Measurements from ENCODE around the gene ESM1. TPM values are rescaled to one million over a fixed set of nuclear protein-coding genes. Genes with fewer than 3 reads are reported as not detected.

The ESM1 gene
- total and polyA plus RNA-seq, 2 of the 8 experiments (the other 6 are each of a cell fraction or from before 2014, with no cell fraction given): not detected

- POLR2A ChIA-PET (ENCODE audit: partially characterized antibody): no interaction called here
- CTCF ChIA-PET (ENCODE audit: partially characterized antibody): interaction anchor here (1.3 to 10.5 kb wide), 2 partner anchors 10 to 42 kb away, joined by 3 to 144 read pairs; no protein-coding TSS in a partner anchor
These were observed 38.2 kb downstream of the ESM1 start for GRCh38 chr5:54947187-54947586.

More at GRCh38 chr5:54947187-54947586, 38.2 kb downstream of the ESM1 start:
- no peak overlapping the region for H2BK120ac ChIP-seq (replicated peaks; ENCODE audit: low read depth, low read length)
- no peak overlapping the region for H3K23ac ChIP-seq (ENCODE audit: insufficient read length)
- no peak overlapping the region for H2AK5ac ChIP-seq (ENCODE audit: low read depth, low read length)
- FAIRE-seq (no peak), DNase-seq (ENCODE audit: low read depth in 1 of 2, low spot score in 2 of 2) (no peak)
- no peak overlapping the region for H2BK12ac ChIP-seq (ENCODE audit: low read depth, low read length)
- no peaks in the 10 kb centered on the region for H3K23me2 ChIP-seq (ENCODE audit: low read depth, low read length)
- H3K18ac ChIP-seq (ENCODE audit: extremely low read depth, low read length): no peak overlapping the region
- no peaks in the 10 kb centered on the region for H3K9me3 ChIP-seq (ENCODE audit: insufficient read depth in 2 of 2, low read depth in 1 of 2, low read length in 1 of 2)
- WGBS, 2 experiments (ENCODE audit: extremely low coverage in 1 of 2, insufficient coverage in 1 of 2, insufficient read length in 1 of 2, insufficient replicate concordance in 2 of 2, low coverage in 1 of 2, low lambda C conversion rate in 2 of 2, missing lambda C conversion rate in 1 of 2): 84% methylated on average over 1 of the region's 1 CpG; no CpG with 5 or more reads in 1 of the 2 experiments
- no peaks in the 10 kb centered on the region for H3K79me2 ChIP-seq (ENCODE audit: control insufficient read depth in 1 of 2, insufficient read depth in 2 of 2, low read length in 2 of 2)
- H3K27ac ChIP-seq (ENCODE audit: low read depth, low read length): no peak overlapping the region
- no peak overlapping the region for H4K91ac ChIP-seq (replicated peaks; ENCODE audit: insufficient read length, low read length)
- no peak overlapping the region for H2BK15ac ChIP-seq (ENCODE audit: low read length)
- H3K9ac ChIP-seq (replicated peaks in 1 of 4; ENCODE audit: extremely low read depth in 1 of 4, low read depth in 3 of 4, low read length in 3 of 4): no peak overlapping the region
- H3K4me3 ChIP-seq (ENCODE audit: extremely low read depth in 1 of 4, insufficient read depth in 2 of 4, low read depth in 3 of 4, low read length in 4 of 4): no peak overlapping the region
- H3K4me2 ChIP-seq (ENCODE audit: insufficient read depth in 1 of 2, low read depth in 2 of 2, low read length in 2 of 2): no peak overlapping the region
- H2BK5ac ChIP-seq (ENCODE audit: low read depth, low read length): no peak overlapping the region
- no peaks in the 10 kb centered on the region for H3K79me1 ChIP-seq (ENCODE audit: low read depth, low read length)
- no peak overlapping the region for H4K8ac ChIP-seq (ENCODE audit: extremely low read depth, insufficient read depth, low read length)
- no peak overlapping the region for H3K14ac ChIP-seq (ENCODE audit: insufficient read length)
- H3K27me3 ChIP-seq (replicated peaks in 1 of 4; ENCODE audit: control insufficient read depth in 3 of 4, extremely low read depth in 1 of 4, insufficient read depth in 3 of 4, low read length in 3 of 4): no peaks in the 10 kb centered on the region
- no peak overlapping the region for H3K56ac ChIP-seq (replicated peaks; ENCODE audit: insufficient read length, low read depth, low read length)
- H3K4ac ChIP-seq (replicated peaks; ENCODE audit: insufficient read length, low read depth, low read length): no peak overlapping the region
- no peak overlapping the region for H4K5ac ChIP-seq (ENCODE audit: insufficient read length, low read depth, low read length)
- no peak overlapping the region for H2AFZ ChIP-seq (ENCODE audit: low read length)
- no peaks in the 10 kb centered on the region; a peak in 1 of 8 replicates for H3K36me3 ChIP-seq (ENCODE audit: control insufficient read depth in 2 of 4, insufficient read depth in 4 of 4, low read length in 3 of 4)
- H2BK20ac ChIP-seq (ENCODE audit: low read length): no peak overlapping the region
- no peaks in the 10 kb centered on the region for H3K4me1 ChIP-seq (replicated peaks in 1 of 4; ENCODE audit: control insufficient read depth in 3 of 4, insufficient read depth in 4 of 4, low read length in 3 of 4)
- no peaks in the 10 kb centered on the region for H4K20me1 ChIP-seq (replicated peaks in 1 of 2; ENCODE audit: control insufficient read depth in 1 of 2, insufficient read depth in 2 of 2, low read length in 2 of 2)
- no peak for TF ChIP-seq KDM5A (IDR thresholded peaks at IDR 0.05; ENCODE audit: low read length)
- TF ChIP-seq RXRA (IDR thresholded peaks at IDR 0.05; ENCODE audit: insufficient read depth, low read depth, low read length): no peak
- no peak for TF ChIP-seq E2F6 (IDR thresholded peaks at IDR 0.05)
- no peak for TF ChIP-seq KDM4A (IDR thresholded peaks at IDR 0.05; ENCODE audit: low read depth, low read length, severe bottlenecking)
- TF ChIP-seq YY1 (IDR thresholded peaks at IDR 0.05; ENCODE audit: low read depth, low read length): no peak
- TF ChIP-seq USF2 (IDR thresholded peaks at IDR 0.05; ENCODE audit: low read length): no peak

All from H1 (cell line).